Muscle layer of duodenum (tissue), 2 donors: ENCODE results near the gene MYH7.

Source experiments
- H3K27ac ChIP-seq: one replicate; pipeline ENCODE4 v1.7.0; 2013; ENCODE audit warnings: mild to moderate bottlenecking, low read length
- H3K27me3 ChIP-seq: one replicate; pipeline ENCODE4 v1.7.0; 2013; ENCODE audit warnings: low read depth, mild to moderate bottlenecking, control low read depth, low read length
- H3K36me3 ChIP-seq, 2 donors: one replicate each; pipeline ENCODE4 v1.7.0; 2013; ENCODE audit warnings: low read length in 2 of 2, control low read depth in 1 of 2, mild to moderate bottlenecking in 1 of 2; ENCODE audit not compliant: insufficient read depth in 2 of 2, control insufficient read depth in 1 of 2
- H3K4me1 ChIP-seq, 2 donors: one replicate each; pipeline ENCODE4 v1.7.0; 2013; ENCODE audit warnings: low read length in 2 of 2, mild to moderate bottlenecking in 2 of 2, control low read depth in 1 of 2, moderate library complexity in 1 of 2; ENCODE audit not compliant: insufficient read depth in 2 of 2, control insufficient read depth in 1 of 2
- H3K4me3 ChIP-seq, 2 donors: one replicate each; pipeline ENCODE4 v1.7.0; 2013; ENCODE audit warnings: low read length in 2 of 2, low read depth in 1 of 2, mild to moderate bottlenecking in 1 of 2
- H3K9me3 ChIP-seq, 2 donors: one replicate each; pipeline ENCODE4 v1.7.0; 2013; ENCODE audit warnings: low read length in 2 of 2, control low read depth in 1 of 2, mild to moderate bottlenecking in 1 of 2; ENCODE audit not compliant: control insufficient read depth in 1 of 2
- donor health status: healthy.

MYH7 gene

GRCh38 chr14:23380197-23380914, 55.1 kb downstream of the MYH7 start:
- H3K9me3 ChIP-seq = no peaks in the 10 kb centered on the region
- H3K4me3 ChIP-seq = no peak overlapping the region
- H3K27me3 ChIP-seq = no peaks in the 10 kb centered on the region
- no peak overlapping the region for H3K27ac ChIP-seq
- H3K4me1 ChIP-seq = peaks cover 5% of the 10 kb centered on the region in 2 donors
- no peaks in the 10 kb centered on the region for H3K36me3 ChIP-seq

DNA sequence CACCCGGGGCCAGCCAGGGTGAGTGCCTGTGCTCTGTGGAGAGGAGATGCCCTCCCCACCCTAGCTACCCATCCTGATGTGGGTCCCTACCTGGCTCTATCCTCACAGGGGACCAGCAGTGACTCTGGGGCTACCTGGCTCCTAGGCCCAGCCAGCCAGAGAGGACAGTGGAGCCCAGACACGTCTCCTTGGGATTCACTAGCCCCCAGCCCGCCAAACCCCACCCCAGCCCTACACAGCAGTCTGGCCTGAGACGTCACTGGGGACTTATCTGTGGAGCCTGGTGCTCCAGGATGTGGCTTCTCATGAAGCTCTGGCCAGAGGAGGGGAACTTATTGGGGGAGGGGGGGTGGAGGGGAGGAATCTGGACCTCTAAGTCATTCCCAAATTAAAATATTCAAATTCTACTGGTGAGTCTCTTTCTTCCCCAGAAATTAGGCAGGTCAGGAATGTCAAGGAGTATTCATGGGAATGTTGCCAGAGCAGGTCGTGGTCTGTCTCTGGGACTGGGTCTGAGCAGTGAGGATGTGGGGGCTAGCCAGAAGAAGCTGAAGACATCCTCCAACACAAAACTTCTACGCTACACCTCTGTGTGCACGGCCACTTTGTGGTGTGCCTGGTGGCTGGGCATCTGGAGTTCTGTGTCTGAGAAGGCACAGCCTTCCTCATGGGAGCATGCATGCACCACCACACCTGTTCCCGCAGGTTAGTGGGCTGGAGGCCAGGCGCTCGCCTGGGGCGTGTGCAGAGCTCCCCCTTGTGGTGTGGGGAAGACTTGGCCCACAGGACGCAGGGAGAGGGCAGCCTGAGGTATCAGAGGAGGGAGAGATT, 55.9 kb downstream of the MYH7 start:
- H3K27ac ChIP-seq = no peak overlapping the region
- no peaks in the 10 kb centered on the region for H3K27me3 ChIP-seq
- no peaks in the 10 kb centered on the region for H3K9me3 ChIP-seq
- peaks cover 5% of the 10 kb centered on the region in 2 donors for H3K4me1 ChIP-seq
- no peaks in the 10 kb centered on the region for H3K36me3 ChIP-seq
- H3K4me3 ChIP-seq = no peak overlapping the region

DNA sequence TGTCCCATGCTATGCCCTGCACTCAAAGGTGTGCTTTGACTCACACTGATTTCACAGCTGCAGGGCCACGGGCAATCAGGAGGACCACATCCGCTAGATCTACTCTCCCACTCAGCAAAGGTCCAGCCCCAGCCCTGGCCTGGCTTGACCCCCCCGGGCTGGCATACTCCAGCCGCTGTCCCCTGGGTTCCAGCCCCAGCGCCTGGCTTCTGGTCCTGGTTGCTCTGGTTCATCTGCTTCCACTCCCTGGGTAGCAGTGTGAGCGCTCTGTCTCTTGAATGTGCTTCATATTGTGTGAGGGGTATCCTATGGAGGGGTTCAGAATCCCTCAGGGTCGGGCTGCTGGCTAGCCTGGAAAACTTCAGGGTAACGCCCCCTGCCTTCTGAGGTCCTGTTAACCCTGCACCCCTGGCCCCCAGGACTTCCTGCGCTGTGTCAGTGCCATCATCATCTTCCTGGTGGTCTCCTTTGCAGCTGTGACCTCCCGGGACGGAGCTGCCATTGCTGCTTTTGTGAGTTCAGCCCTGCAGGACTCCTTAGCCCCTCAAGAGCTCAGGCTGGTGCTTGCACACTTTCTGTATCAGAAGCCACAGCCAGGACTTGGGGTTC, 56.7 kb downstream of the MYH7 start:
- no peak overlapping the region for H3K27ac ChIP-seq
- H3K27me3 ChIP-seq = no peaks in the 10 kb centered on the region
- H3K4me1 ChIP-seq = peaks cover 5% of the 10 kb centered on the region in 2 donors
- no peak overlapping the region for H3K4me3 ChIP-seq
- H3K9me3 ChIP-seq = no peaks in the 10 kb centered on the region
- no peaks in the 10 kb centered on the region for H3K36me3 ChIP-seq

DNA sequence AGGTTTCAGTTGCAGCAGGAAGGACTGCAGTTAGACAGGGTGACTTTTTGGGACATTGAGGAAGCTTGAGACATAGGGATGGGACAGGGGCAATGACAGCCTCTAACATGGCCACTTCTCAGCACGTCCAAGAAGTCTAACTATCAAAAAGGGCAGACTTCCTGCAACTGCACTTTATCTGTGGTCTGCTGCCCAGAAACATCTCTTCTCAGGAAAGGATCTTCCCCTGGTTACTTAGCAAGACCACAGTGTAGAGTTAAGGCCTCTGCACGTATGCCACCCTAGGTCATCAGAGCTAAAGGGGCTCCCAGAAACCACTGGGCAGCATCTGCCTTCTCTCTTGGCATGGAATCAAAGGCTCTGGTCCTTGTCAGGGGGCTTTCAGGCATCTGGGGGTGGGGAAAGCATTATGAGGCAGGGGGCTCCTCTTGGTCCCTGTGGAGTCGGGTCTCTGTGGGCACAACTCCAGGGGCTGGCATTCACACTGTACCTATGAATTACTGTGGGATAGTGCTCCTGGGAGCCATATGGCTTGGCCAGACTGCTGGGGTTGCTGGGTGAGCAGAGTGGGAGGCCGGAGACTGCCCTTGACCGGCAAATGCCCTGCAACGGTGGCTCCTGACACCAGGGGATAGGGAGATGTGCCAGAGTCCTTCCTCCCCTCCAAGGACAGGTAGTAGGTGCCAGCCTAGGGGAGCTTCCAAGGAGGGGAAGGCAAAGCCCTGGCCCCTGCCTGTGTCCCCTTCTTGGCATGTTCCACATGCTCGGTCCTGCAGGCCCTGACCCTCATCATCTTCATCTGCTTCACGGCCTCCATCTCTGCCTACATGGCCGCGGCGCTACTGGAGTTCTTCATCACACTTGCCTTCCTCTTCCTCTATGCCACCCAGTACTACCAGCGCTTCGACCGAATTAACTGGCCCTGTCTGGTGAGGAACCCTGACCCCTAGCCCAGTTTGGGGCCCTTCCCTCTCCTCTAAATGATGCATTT, 57.6 kb downstream of the MYH7 start:
- H3K4me1 ChIP-seq = peaks cover 5% of the 10 kb centered on the region in 2 donors
- no peaks in the 10 kb centered on the region for H3K36me3 ChIP-seq
- no peaks in the 10 kb centered on the region for H3K9me3 ChIP-seq
- peak overlapping the region in 1 of 2 donors; percentile 40 for H3K4me3 ChIP-seq
- H3K27me3 ChIP-seq = no peaks in the 10 kb centered on the region
- no peak overlapping the region for H3K27ac ChIP-seq

DNA sequence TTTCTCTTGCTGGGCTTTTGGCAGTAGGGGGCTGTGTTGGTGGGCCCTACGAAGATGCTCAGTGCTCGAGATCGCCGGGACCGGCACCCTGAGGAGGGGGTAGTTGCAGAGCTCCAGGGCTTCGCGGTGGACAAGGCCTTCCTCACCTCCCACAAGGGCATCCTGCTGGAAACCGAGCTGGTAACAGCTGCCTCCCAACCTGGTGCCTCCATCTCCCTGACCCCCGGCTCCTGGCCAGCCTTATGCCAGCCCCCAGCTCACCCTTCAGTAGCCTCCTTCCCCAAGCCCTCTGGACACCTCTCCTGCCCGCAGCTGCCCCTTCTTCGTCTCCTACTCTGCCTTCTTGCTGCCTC, 58.3 kb downstream of the MYH7 start:
- Histone ChIP-seq H3K36me3 (no peaks in the 10 kb centered on the region), H3K4me1 (peaks cover 5% of the 10 kb centered on the region in 2 donors), H3K9me3 (no peaks in the 10 kb centered on the region), H3K27ac (no peak overlapping the region), H3K27me3 (no peaks in the 10 kb centered on the region), H3K4me3 (peak overlapping the region in 1 of 2 donors; percentile 40)

- Histone ChIP-seq H3K36me3 (no peaks in the 10 kb centered on the region), H3K9me3 (no peaks in the 10 kb centered on the region), H3K4me1 (peaks cover 5% of the 10 kb centered on the region in 2 donors), H3K27me3 (no peaks in the 10 kb centered on the region), H3K27ac (no peak within 1 kb of the TSS), H3K4me3 (peak within 1 kb of the TSS; percentile 4 to 40)
These were observed 58.8 kb downstream of the MYH7 start, which contains the start of gene CMTM5 for GRCh38 chr14:23376482-23377197. TSS of gene CMTM5 (plus strand) at chr14:23377046. CDS start at chr14:23377252, 206 bp downstream.

GRCh38 chr14:23375527-23376251, 59.8 kb downstream of the MYH7 start:
- Histone ChIP-seq H3K4me1 (peaks cover 5% of the 10 kb centered on the region in 2 donors), H3K27ac (no peak overlapping the region), H3K4me3 (no peak overlapping the region)

GRCh38 chr14:23373041-23373440, 62.4 kb downstream of the MYH7 start:
- Histone ChIP-seq H3K27ac (no peak overlapping the region), H3K4me3 (no peak overlapping the region), H3K27me3 (no peaks in the 10 kb centered on the region), H3K4me1 (peaks cover 0 to 5% of the 10 kb centered on the region in 2 donors), H3K36me3 (no peaks in the 10 kb centered on the region), H3K9me3 (no peaks in the 10 kb centered on the region)

More at GRCh38 chr14:23375527-23376251, 59.8 kb downstream of the MYH7 start:
- no peaks in the 10 kb centered on the region for H3K9me3 ChIP-seq
- H3K27me3 ChIP-seq = no peaks in the 10 kb centered on the region
- no peaks in the 10 kb centered on the region for H3K36me3 ChIP-seq

GRCh38 chr14:23372509-23372908, 63.0 kb downstream of the MYH7 start, which contains the start of gene IL25:
TSS of gene IL25 (plus strand) at chr14:23372809.
- no peak within 1 kb of the TSS for H3K27ac ChIP-seq
- peaks cover 0 to 6% of the 10 kb centered on the region in 2 donors for H3K4me1 ChIP-seq
- no peak within 1 kb of the TSS for H3K4me3 ChIP-seq
- H3K9me3 ChIP-seq = no peaks in the 10 kb centered on the region
- H3K36me3 ChIP-seq = no peaks in the 10 kb centered on the region
- no peaks in the 10 kb centered on the region for H3K27me3 ChIP-seq

DNA sequence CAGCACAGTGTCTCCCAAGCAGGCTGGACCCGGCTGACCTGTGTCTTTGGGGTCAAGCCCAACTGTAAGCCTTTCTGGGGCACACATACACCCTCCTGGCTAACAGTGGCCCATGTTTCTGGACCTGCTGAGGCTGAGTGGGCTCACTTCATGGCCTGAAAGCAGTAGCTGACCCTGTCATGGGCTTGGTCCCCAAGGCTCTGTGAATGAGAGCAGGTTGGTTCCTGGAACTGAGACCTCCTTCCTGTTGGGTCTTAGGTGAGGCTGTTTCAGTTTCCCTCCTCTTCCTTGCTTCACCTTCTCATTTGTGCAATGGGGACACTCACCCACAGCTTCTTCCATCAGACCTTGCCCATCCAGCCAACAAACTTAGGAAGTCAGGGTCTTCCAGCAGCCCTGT, 63.6 kb downstream of the MYH7 start:
- Histone ChIP-seq H3K4me3 (no peak overlapping the region), H3K36me3 (no peaks in the 10 kb centered on the region), H3K4me1 (peaks cover 2 to 11% of the 10 kb centered on the region in 2 donors), H3K9me3 (no peaks in the 10 kb centered on the region), H3K27me3 (no peaks in the 10 kb centered on the region), H3K27ac (no peak overlapping the region)
